Measurements from ENCODE around the gene GBX1. TPM values are rescaled to one million over a fixed set of nuclear protein-coding genes. Genes with fewer than 3 reads are reported as not detected.

Gene GBX1
- total RNA-seq, 1 experiment from 2014 or later: not detected

- TF ChIP-seq IRF2 (CRISPR knock-in tag; IDR thresholded peaks at IDR 0.05; ENCODE audit: borderline replicate concordance, low read depth): no peak
- TF ChIP-seq GABPB1 (CRISPR knock-in tag; IDR thresholded peaks at IDR 0.05): no peak
- no peak for TF ChIP-seq ZMAT4 (CRISPR knock-in tag; IDR thresholded peaks at IDR 0.05)
- no peak for TF ChIP-seq HMGXB4 (CRISPR knock-in tag; IDR thresholded peaks at IDR 0.05)
These were observed 39.8 kb upstream of the GBX1 start (continued) for GRCh38 chr7:151207315-151207714.

GRCh38 chr7:151206914-151207313 lies 39.4 kb upstream of the GBX1 start:
- Mint-ChIP-seq H3K9me3 (no peaks in the 10 kb centered on the region), H3K27ac (no peak overlapping the region), H3K4me1 (peaks cover 12% of the 10 kb centered on the region), H3K4me3 (no peak overlapping the region), H3K36me3 (no peaks in the 10 kb centered on the region), H3K27me3 (ENCODE audit: low read depth) (peaks cover 7% of the 10 kb centered on the region)
- ChIA-PET CTCF (interaction anchor here (1.0 to 2.4 kb wide), 3 partner anchors 37 to 104 kb away, joined by 3 to 7 read pairs (median 4); no protein-coding TSS in a partner anchor), POLR2A (no interaction called here)
- no peak for TF ChIP-seq EMX1 (CRISPR knock-in tag; IDR thresholded peaks at IDR 0.05)
- TF ChIP-seq SMAD3 (CRISPR knock-in tag; IDR thresholded peaks at IDR 0.05; ENCODE audit: borderline replicate concordance): no peak
- DNase-seq (ENCODE audit: low spot score): no peak
- no peak for ATAC-seq

GRCh38 chr7:151205730-151206129 lies 38.2 kb upstream of the GBX1 start:
- Mint-ChIP-seq H3K4me3 (no peak overlapping the region), H3K27me3 (ENCODE audit: low read depth) (peaks cover 7% of the 10 kb centered on the region), H3K4me1 (peaks cover 9% of the 10 kb centered on the region), H3K9me3 (no peaks in the 10 kb centered on the region), H3K36me3 (no peaks in the 10 kb centered on the region), H3K27ac (no peak overlapping the region)
- no peak for ATAC-seq
- CTCF ChIA-PET: interaction anchor here (0.9 to 1.1 kb wide), 4 partner anchors 9 to 105 kb away, joined by 3 to 4 read pairs (median 3); no protein-coding TSS in a partner anchor
- POLR2A ChIA-PET: no interaction called here
- no peak for DNase-seq (ENCODE audit: low spot score)
- TF ChIP-seq SMAD3 (CRISPR knock-in tag; IDR thresholded peaks at IDR 0.05; ENCODE audit: borderline replicate concordance): no peak
- TF ChIP-seq CTCF (IDR thresholded peaks at IDR 0.05): no peak
- TF ChIP-seq SOX15 (CRISPR knock-in tag; IDR thresholded peaks at IDR 0.05): no peak
- TF ChIP-seq ZNF512 (CRISPR knock-in tag; IDR thresholded peaks at IDR 0.05; ENCODE audit: borderline replicate concordance): no peak
- no peak for TF ChIP-seq FOXP4 (CRISPR knock-in tag; IDR thresholded peaks at IDR 0.05)
- no peak for TF ChIP-seq RORB (CRISPR knock-in tag; IDR thresholded peaks at IDR 0.05)
- TF ChIP-seq ZNF532 (CRISPR knock-in tag; IDR thresholded peaks at IDR 0.05; ENCODE audit: borderline replicate concordance): no peak
- no peak for TF ChIP-seq ESRRA (CRISPR knock-in tag; IDR thresholded peaks at IDR 0.05; ENCODE audit: borderline replicate concordance)
- no peak for TF ChIP-seq TEAD4 (CRISPR knock-in tag; IDR thresholded peaks at IDR 0.05)
- TF ChIP-seq FOXJ3 (CRISPR knock-in tag; IDR thresholded peaks at IDR 0.05; ENCODE audit: borderline replicate concordance): no peak
- no peak for TF ChIP-seq PRRX2 (CRISPR knock-in tag; IDR thresholded peaks at IDR 0.05)
- TF ChIP-seq ZNF121 (CRISPR knock-in tag; IDR thresholded peaks at IDR 0.05): no peak
- no peak for TF ChIP-seq OVOL2 (CRISPR knock-in tag; IDR thresholded peaks at IDR 0.05; ENCODE audit: borderline replicate concordance)
- TF ChIP-seq IRF1 (CRISPR knock-in tag; IDR thresholded peaks at IDR 0.05): no peak
- TF ChIP-seq ZNF317 (CRISPR knock-in tag; IDR thresholded peaks at IDR 0.05; ENCODE audit: borderline replicate concordance, low read depth): no peak
